HUES48 (cell line): ENCODE results near the gene RAB13.
"Not testable (repeated sequence)": the region's sequence is repeated elsewhere in the genome, so short reads cannot be mapped to it uniquely, and the experiment has no call there.

Experiments used
- H3K27ac ChIP-seq: one replicate; pipeline ENCODE4 v1.7.0; 2013; ENCODE audit warnings: low read depth, low read length, inconsistent platforms
- H3K27me3 ChIP-seq: 2 replicates; pipeline ENCODE4 v1.6.1; 2013; ENCODE audit warnings: mild to moderate bottlenecking, low read length; ENCODE audit not compliant: control insufficient read depth, insufficient read depth
- H3K36me3 ChIP-seq: 2 replicates; pipeline ENCODE4 v1.6.1; 2013; ENCODE audit warnings: low read length; ENCODE audit not compliant: control insufficient read depth, insufficient read depth
- H3K4me1 ChIP-seq: 2 replicates; pipeline ENCODE4 v1.6.1; 2013; ENCODE audit warnings: mild to moderate bottlenecking, low read length; ENCODE audit not compliant: control insufficient read depth, insufficient read depth
- H3K4me3 ChIP-seq: 2 replicates; pipeline ENCODE4 v1.5.1; 2013; ENCODE audit warnings: mild to moderate bottlenecking, low read depth, low read length
- H3K9ac ChIP-seq: 2 replicates; pipeline ENCODE4 v1.6.1; 2013; ENCODE audit warnings: mild to moderate bottlenecking, low read depth, low read length, moderate library complexity
- H3K9me3 ChIP-seq: 2 replicates; pipeline ENCODE4 v1.6.1; 2013; ENCODE audit warnings: low read length; ENCODE audit not compliant: control insufficient read depth, insufficient read depth

The RAB13 gene

DNA sequence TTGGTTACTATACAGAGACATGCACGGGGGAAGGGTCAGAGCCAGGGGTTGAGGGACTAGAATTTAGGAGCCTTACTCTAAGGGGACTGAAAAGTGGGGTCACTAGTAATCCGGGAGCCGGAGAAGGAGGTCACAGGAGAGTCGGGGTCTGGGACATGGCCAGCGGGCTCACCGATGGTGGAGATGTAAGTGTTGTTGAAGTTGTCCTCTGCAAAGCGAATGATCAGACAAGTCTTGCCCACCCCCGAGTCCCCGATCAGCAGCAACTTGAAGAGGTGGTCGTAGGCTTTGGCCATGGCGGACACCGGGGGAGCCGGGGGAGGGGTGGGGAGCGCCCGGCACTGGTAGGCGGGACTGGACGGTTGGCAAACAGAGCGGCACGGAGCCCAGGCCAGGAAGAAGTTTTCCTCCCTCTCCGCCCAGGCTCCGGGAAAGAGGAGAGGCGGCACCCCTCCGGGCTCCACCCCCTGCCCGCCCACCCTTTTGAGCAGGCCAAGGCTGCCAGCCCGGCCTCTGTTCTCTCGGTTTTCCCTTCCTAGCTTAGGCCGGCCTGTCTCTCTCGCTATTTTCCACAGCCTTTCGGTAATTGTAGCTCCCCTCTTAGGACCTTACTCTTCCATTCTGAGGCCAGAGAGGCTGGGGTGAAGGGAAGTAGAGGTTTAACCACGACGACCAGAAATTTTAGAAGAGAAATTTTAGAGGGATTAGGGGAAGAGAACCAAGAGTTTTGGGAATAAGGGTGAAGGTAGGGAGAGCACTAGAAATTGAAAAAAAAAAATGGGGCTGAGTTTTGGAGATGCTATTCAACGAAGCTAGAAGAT lies at the start of gene RAB13:
TSS of gene RAB13 (minus strand) at position 399 of the 821 bp plus-strand sequence. CDS start at position 296, 103 bp downstream.
- peak within 1 kb of the TSS; percentile 91 for H3K4me3 ChIP-seq
- peaks cover 10% of the 10 kb centered on the region; the same call in 1 of the 2 replicates for H3K4me1 ChIP-seq
- H3K36me3 ChIP-seq, result peaks cover 28% of the 10 kb centered on the region
- peak within 1 kb of the TSS; percentile 82 for H3K9ac ChIP-seq
- H3K9me3 ChIP-seq, result no peaks in the 10 kb centered on the region
- peak within 1 kb of the TSS; percentile 89 for H3K27ac ChIP-seq
- no peaks in the 10 kb centered on the region for H3K27me3 ChIP-seq

DNA sequence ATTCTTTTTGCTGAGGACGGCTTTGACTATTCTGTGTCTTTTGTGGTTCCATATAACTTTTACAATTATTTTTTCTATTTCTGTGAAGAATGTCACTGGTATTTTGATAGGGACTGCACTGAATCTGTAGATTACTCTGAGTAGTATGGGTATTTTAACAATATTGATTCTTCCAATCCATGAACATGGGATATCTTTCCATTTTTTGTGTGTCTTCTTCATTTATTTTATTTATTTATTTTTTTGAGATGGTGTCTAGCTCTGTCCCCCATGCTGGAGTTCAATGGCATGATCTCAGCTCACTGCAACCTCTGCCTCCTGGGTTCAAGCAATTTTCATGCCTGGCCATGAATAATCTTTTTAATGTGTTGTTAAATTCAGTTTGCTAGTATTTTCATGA lies 47.6 kb upstream of the RAB13 start:
- H3K27ac ChIP-seq, H3K4me3 ChIP-seq, H3K27me3 ChIP-seq, H3K4me1 ChIP-seq, H3K9me3 ChIP-seq, H3K9ac ChIP-seq, H3K36me3 ChIP-seq: not testable (repeated sequence)

DNA sequence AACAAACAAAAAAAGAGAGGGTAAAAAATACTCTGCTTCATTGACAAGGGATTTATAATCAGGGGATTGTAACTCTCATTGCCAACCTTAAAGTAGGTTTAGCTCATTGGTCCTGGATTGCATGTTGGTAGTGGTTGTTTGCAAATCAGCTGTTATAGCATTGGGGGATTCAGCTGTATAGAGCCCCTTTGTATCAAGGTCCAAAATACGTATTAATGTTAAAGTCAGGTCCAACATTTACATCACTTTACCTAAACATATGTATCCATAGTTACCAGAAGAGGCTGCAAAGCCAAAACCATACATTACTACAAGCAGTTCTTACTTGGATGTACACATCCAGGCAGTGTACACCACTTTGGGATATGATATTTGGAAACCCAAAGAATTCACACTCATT lies 33.8 kb upstream of the RAB13 start:
- Histone ChIP-seq H3K36me3 (no peaks in the 10 kb centered on the region), H3K9me3 (no peaks in the 10 kb centered on the region), H3K27me3 (no peaks in the 10 kb centered on the region), H3K4me3 (no peak overlapping the region), H3K27ac (no peak overlapping the region), H3K9ac (no peak overlapping the region), H3K4me1 (no peaks in the 10 kb centered on the region)

DNA sequence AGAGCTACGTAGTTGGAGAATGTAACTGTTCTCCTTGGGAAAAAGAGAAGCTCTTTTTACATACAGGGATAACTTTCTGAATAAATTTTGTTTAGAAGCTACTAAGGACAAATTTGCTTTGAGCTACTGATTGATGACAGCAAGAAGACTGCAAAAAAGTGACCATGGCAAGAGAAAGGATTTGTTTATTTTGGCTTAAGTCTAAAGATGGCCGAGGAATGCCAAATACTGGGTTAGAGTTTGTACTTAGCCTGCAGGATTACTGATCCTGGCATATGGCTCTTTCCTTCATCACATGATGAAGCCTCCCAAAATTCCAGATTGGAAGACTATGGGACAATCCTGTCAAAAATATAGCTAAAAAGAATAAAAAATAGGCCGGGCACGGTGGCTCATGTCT lies 33.1 kb upstream of the RAB13 start:
- Histone ChIP-seq H3K9me3 (no peaks in the 10 kb centered on the region), H3K9ac (no peak overlapping the region)

DNA sequence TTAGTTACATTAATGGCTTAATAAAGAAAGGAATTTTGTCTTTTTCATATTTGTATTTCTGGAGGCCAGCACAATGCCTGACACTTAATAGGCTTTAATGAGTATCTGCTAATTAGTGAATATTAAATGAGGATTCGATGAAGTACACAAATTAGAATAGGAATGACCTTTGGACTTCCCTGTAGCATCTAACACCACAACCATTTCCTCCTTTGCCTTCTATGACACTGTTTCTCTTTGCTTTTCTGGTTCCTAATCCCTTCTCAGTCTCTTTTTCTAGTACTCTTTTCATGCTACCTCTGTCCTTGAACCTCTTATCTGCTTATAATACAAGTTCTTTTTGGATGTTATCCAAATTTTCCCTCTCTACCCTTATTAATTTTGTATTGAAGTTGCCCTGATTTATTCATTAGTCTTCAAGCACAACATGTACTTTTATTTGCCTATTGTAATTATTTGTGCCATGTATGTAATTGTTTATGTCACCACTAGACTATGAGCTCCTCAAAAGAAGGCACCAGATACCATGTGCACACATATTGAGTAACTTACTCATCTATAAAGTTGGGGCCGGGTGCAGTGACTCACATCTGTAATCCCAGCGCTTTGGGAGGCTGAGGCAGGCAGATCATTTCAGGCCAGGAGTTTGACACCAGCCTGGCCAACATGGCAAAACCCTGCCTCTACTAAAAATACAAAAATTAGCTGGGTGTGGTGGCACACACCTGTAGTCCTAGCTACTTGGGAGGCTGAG lies 28.2 kb upstream of the RAB13 start:
- no peaks in the 10 kb centered on the region for H3K9me3 ChIP-seq
- H3K36me3 ChIP-seq, result no peaks in the 10 kb centered on the region
- no peaks in the 10 kb centered on the region for H3K4me1 ChIP-seq
- no peak overlapping the region for H3K4me3 ChIP-seq
- no peaks in the 10 kb centered on the region for H3K27me3 ChIP-seq
- no peak overlapping the region for H3K9ac ChIP-seq
- H3K27ac ChIP-seq, result no peak overlapping the region

More for the DNA sequence above, 33.1 kb upstream of the RAB13 start:
- no peaks in the 10 kb centered on the region for H3K4me1 ChIP-seq
- no peaks in the 10 kb centered on the region for H3K27me3 ChIP-seq
- H3K36me3 ChIP-seq, result no peaks in the 10 kb centered on the region
- no peak overlapping the region for H3K4me3 ChIP-seq
- H3K27ac ChIP-seq, result no peak overlapping the region

DNA sequence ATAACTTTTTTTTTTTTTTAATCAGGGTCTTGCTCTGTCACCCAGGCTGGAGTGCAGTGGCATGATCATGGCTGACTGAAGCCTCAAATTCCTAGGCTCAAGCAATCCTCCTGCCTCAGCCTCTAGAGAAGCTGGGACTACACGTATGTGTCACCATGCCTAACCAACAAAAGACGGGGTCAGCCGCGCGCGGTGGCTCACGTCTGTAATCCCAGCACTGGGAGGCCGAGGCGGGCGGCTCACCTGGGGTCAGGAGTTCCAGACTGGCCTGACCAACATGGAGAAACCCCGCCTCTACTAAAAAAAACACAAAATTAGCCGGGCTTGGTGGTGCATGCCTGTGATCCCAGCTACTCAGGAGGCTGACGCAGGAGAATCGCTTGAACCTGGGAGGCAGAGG lies 26.4 kb upstream of the RAB13 start:
- not testable (repeated sequence) for H3K27me3 ChIP-seq, H3K27ac ChIP-seq, H3K36me3 ChIP-seq, H3K9me3 ChIP-seq, H3K9ac ChIP-seq, H3K4me3 ChIP-seq, H3K4me1 ChIP-seq

DNA sequence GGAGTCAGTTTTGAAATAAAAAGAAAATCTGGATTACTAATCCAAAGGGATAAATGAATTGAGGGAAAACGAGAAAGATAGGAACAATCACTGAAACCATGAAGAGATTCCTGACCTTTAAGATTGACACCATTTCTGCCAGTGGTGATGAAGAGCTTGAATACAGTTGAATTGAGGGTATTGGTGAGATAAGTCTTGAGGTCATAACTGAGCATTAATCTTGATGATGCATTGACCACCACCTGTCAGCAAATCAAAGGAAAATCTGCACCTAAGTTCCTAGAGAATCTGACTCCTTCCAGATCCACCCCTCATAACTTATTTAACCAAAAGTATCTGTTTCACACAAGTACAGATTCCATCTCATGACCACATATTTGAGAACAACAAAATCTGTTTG lies 26.0 kb upstream of the RAB13 start:
- no peak overlapping the region for H3K4me3 ChIP-seq
- no peak overlapping the region for H3K9ac ChIP-seq
- H3K27me3 ChIP-seq, result no peaks in the 10 kb centered on the region
- H3K27ac ChIP-seq, result no peak overlapping the region
- no peaks in the 10 kb centered on the region for H3K36me3 ChIP-seq
- no peaks in the 10 kb centered on the region for H3K4me1 ChIP-seq
- H3K9me3 ChIP-seq, result no peaks in the 10 kb centered on the region

DNA sequence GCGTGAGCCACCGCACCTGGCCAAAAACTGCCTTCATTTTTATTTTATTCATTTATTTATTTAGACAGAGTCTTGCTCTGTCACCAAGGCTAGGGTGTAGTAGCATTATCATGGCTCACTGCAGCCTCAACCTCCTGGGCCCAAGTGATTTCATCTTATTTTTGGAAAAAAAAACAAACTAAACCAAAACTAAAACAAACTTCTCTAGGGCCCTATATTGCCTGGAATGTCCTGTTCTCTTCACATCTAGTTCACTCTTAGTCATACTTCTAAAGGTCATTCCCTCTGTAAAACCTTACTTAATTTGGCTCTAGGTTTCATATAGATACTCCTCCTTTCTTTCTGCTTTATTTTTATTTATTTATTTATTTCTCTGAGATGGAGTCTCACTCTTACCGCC lies 20.0 kb upstream of the RAB13 start:
- Histone ChIP-seq H3K4me1 (no peaks in the 10 kb centered on the region), H3K27ac (no peak overlapping the region), H3K4me3 (no peak overlapping the region), H3K9me3 (no peaks in the 10 kb centered on the region), H3K36me3 (no peaks in the 10 kb centered on the region), H3K27me3 (no peaks in the 10 kb centered on the region), H3K9ac (no peak overlapping the region)

DNA sequence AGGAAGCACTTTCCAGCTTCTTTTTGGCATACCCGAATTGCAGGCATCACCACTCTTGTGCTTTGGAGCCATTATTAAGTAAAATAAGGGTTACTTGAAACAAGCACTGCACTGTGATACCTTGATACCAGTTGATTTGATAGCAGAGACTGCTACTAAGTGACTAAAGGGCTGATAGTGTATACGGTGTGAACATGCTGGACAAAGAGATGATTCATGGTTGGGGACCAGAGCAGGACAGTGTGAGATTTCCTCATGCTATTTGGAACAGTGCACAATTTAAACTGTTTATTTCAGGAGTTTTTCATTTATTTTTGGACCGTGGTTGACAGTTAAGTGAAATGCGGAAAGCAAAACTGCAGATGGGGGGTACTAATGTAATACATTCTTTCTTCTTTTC lies 14.3 kb upstream of the RAB13 start:
- H3K27me3 ChIP-seq, result no peaks in the 10 kb centered on the region
- H3K9me3 ChIP-seq, result no peaks in the 10 kb centered on the region
- H3K4me1 ChIP-seq, result no peaks in the 10 kb centered on the region
- H3K4me3 ChIP-seq, result no peak overlapping the region
- no peak overlapping the region for H3K27ac ChIP-seq
- H3K36me3 ChIP-seq, result peaks cover 3% of the 10 kb centered on the region
- H3K9ac ChIP-seq, result no peak overlapping the region

DNA sequence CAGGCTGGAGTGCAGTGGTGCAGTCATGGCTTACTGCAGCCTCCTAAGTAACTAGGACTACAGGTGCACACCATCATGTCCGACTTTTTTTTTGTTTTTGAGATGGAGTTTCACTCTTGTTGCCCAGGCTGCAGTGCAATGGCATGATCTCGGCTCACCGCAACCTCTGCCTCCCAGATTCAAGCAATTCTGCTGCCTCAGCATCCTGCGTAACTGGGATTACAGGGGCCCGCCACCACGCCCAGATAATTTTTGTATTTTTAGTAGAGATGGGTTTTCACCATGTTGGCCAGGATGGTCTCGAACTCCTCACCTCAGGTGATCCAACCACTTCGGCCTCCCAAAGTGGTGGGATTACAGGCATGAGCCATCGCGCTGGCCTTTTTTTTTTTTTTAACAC lies 10.7 kb upstream of the RAB13 start:
- H3K4me3 ChIP-seq, H3K27ac ChIP-seq, H3K4me1 ChIP-seq, H3K9me3 ChIP-seq, H3K9ac ChIP-seq, H3K27me3 ChIP-seq: not testable (repeated sequence)
- peaks cover 37% of the 10 kb centered on the region for H3K36me3 ChIP-seq

DNA sequence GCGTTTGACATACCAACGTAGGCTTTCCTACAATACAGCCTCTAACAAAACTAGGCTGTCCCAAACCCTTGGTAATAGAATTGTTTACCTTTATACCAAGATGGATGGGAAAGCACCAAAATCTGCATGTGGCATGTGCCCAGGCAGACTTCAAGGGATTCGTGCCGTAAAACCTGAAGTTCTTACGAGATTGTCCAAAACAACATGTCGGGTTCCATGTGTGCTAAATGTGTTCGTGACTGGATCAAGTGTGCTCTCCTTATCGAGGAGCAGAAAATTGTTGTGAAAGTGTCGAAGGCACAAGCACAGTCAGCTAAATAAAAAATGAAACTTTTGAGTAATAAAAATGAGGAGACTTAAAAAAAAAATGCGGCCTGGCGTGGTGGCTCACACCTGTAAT lies 9.5 kb upstream of the RAB13 start:
- Histone ChIP-seq H3K27me3 (no peaks in the 10 kb centered on the region), H3K36me3 (peaks cover 46% of the 10 kb centered on the region), H3K4me1 (peaks cover 7% of the 10 kb centered on the region), H3K4me3 (no peak overlapping the region), H3K27ac (no peak overlapping the region), H3K9ac (no peak overlapping the region), H3K9me3 (no peaks in the 10 kb centered on the region)
